HepG2 (cell line): ENCODE results near the gene WNK2. TPM values are rescaled to one million over a fixed set of nuclear protein-coding genes. Genes with fewer than 3 reads are reported as not detected.

Source experiments
- ATAC-seq: fragments of 200-7000 bp; cut with Tn5 transposase; 3 replicates; pipeline ENCODE4 v1.9.1; 2020; ENCODE audit warnings: mild to moderate bottlenecking, moderate library complexity
- BruUV-seq: library from RNA; stranded (reverse); fragments of 400-500 nt; replicated peaks from 2 replicates; lab custom pipeline; 2021; lab: Mats Ljungman, UMichigan
- CTCF ChIA-PET: fragments of 300-600 bp; formaldehyde crosslinking; extraction: SDS; loops from one replicate; lab custom pipeline; 2021; ENCODE audit warnings: low total read pairs, inconsistent platforms, low intra/inter-chr PET ratio; lab: Yijun Ruan, JAX
- POLR2A ChIA-PET: fragments of 350-600 bp; sonication (Branson Sonifier 250); formaldehyde crosslinking; loops from one replicate; lab custom pipeline; 2020; ENCODE audit warnings: antibody characterized with exemption, inconsistent platforms; lab: Yijun Ruan, JAX
- DNase-seq: peaks from one replicate; pipeline ENCODE4 v3.0.0-alpha.2; 2015; ENCODE audit warnings: low spot score
- FAIRE-seq: peaks from 3 replicates; lab custom pipeline; 2011; peaks lifted over from hg19 to GRCh38; lab: Jason Lieb, UNC
- H2AFZ ChIP-seq: one replicate; pipeline ENCODE4 v1.6.1; 2011; ENCODE audit warnings: low read length, inconsistent platforms
- H3K27ac ChIP-seq: fragments of 300-600 bp; 3 replicates; pipeline ENCODE4 v1.8.0; 2011; ENCODE audit warnings: mixed run types, mild to moderate bottlenecking, mixed read lengths, low read length, inconsistent platforms; ENCODE audit not compliant: insufficient read depth; ENCODE audit errors: extremely low read length
- H3K27me3 ChIP-seq, 2 experiments: fragments of 200-600 bp in 1 of 2; 2 replicates in 1 of 2; 3 replicates in 1 of 2; pipeline versions ENCODE4 v1.6.0 to v1.8.0; 2011; ENCODE audit warnings: low read length in 2 of 2, mild to moderate bottlenecking in 2 of 2, moderate library complexity in 2 of 2, inconsistent platforms in 1 of 2; ENCODE audit not compliant: insufficient read depth in 2 of 2, control insufficient read depth in 1 of 2
- H3K36me3 ChIP-seq, 2 experiments: fragments of 200-600 bp in 1 of 2; replicated peaks in 1 of 2; 2 replicates in 1 of 2; 3 replicates in 1 of 2; pipeline versions ENCODE4 v1.5.1 to v1.8.0; 2011; ENCODE audit warnings: low read length in 2 of 2, inconsistent platforms in 1 of 2; ENCODE audit not compliant: insufficient read depth in 2 of 2, control insufficient read depth in 1 of 2
- H3K4me1 ChIP-seq: 2 replicates; pipeline ENCODE4 v1.5.1; 2012; ENCODE audit warnings: low read length, inconsistent platforms; ENCODE audit not compliant: insufficient read depth
- H3K4me2 ChIP-seq: 2 replicates; pipeline ENCODE4 v1.6.0; 2011; ENCODE audit warnings: low read depth, low read length, inconsistent platforms
- H3K4me3 ChIP-seq, 3 experiments: fragments of 200-600 bp in 1 of 3; sonication (generic), shearing (Covaris generic) in 1 of 3; replicated peaks in 1 of 3; 2 replicates each; pipeline ENCODE4 v1.5.1; 2011 to 2016; ENCODE audit warnings: low read length in 3 of 3, inconsistent platforms in 2 of 3, low read depth in 2 of 3, mild to moderate bottlenecking in 2 of 3, control low read depth in 1 of 3, mixed read lengths in 1 of 3; ENCODE audit not compliant: insufficient read depth in 1 of 3
- H3K79me2 ChIP-seq: one replicate; pipeline ENCODE4 v1.6.1; 2011; ENCODE audit warnings: low read length, inconsistent platforms; ENCODE audit not compliant: insufficient read depth
- H3K9ac ChIP-seq: 2 replicates; pipeline ENCODE4 v1.6.0; 2011; ENCODE audit warnings: mild to moderate bottlenecking, low read depth, low read length, inconsistent platforms; ENCODE audit not compliant: insufficient read depth
- H3K9me3 ChIP-seq: 2 replicates; pipeline ENCODE4 v1.5.1; 2012; ENCODE audit warnings: mild to moderate bottlenecking, low read length
- H4K20me1 ChIP-seq: 2 replicates; pipeline ENCODE4 v1.6.0; 2011; ENCODE audit warnings: inconsistent platforms, mild to moderate bottlenecking, low read length, moderate library complexity; ENCODE audit not compliant: insufficient read depth
- ATAD3A ChIP-seq: sonication (generic); formaldehyde crosslinking; IDR thresholded peaks from 2 replicates; pipeline ENCODE4 v1.4.0; 2020; ENCODE audit warnings: missing genetic modification reagents
- E2F2 ChIP-seq: sonication (generic); formaldehyde crosslinking; IDR thresholded peaks from 2 replicates; pipeline ENCODE4 v1.4.0; 2020; ENCODE audit warnings: missing genetic modification reagents, borderline replicate concordance
- FIP1L1 ChIP-seq: fragments of 200-400 bp; formaldehyde crosslinking; IDR thresholded peaks from 2 replicates; pipeline ENCODE4 v1.6.1; 2018; ENCODE audit warnings: low read depth, mild to moderate bottlenecking, low read length, moderate library complexity, borderline replicate concordance; ENCODE audit not compliant: insufficient read depth
- GATA4 ChIP-seq: sonication (generic); IDR thresholded peaks from 2 replicates; pipeline ENCODE4 v1.6.1; 2016; ENCODE audit warnings: antibody characterized with exemption, low read depth, borderline replicate concordance
- MATR3 ChIP-seq: sonication (generic); formaldehyde crosslinking; IDR thresholded peaks from 2 replicates; pipeline ENCODE4 v1.4.0; 2020; ENCODE audit warnings: missing genetic modification reagents
- MYC ChIP-seq: sonication (generic); formaldehyde crosslinking; IDR thresholded peaks from 2 replicates; pipeline ENCODE4 v1.9.0; 2021; ENCODE audit warnings: missing genetic modification reagents, borderline replicate concordance
- PHB2 ChIP-seq: fragments of 450-650 bp; IDR thresholded peaks from 2 replicates; pipeline ENCODE4 v1.6.1; 2018; ENCODE audit not compliant: partially characterized antibody
- PLRG1 ChIP-seq: fragments of 450-650 bp; conservative IDR thresholded peaks from 2 replicates; pipeline ENCODE4 v1.6.1; 2016
- RBFOX2 ChIP-seq: fragments of 200-400 bp; formaldehyde crosslinking; IDR thresholded peaks from 2 replicates; pipeline ENCODE4 v1.6.1; 2017; ENCODE audit warnings: low read depth, mild to moderate bottlenecking, low read length
- RFX3 ChIP-seq: IDR thresholded peaks from 2 replicates; pipeline ENCODE4 v1.6.1; 2016; ENCODE audit warnings: missing biosample characterization, missing genetic modification reagents
- SOX6 ChIP-seq, 2 experiments: fragments of 450-650 bp in 1 of 2; sonication (generic) in 1 of 2; formaldehyde crosslinking in 1 of 2; IDR thresholded peaks; 2 replicates each; pipeline versions ENCODE4 v1.4.0 to v1.6.1; 2017 to 2020; ENCODE audit warnings: antibody characterized with exemption in 1 of 2, mild to moderate bottlenecking in 1 of 2, missing genetic modification reagents in 1 of 2
- TEF ChIP-seq: sonication (generic); formaldehyde crosslinking; IDR thresholded peaks from 2 replicates; pipeline ENCODE4 v1.5.0; 2020; ENCODE audit warnings: missing genetic modification reagents
- ZNF24 ChIP-seq: fragments of 450-650 bp; IDR thresholded peaks from 2 replicates; pipeline ENCODE4 v1.6.1; 2017; ENCODE audit warnings: antibody characterized with exemption, mild to moderate bottlenecking
- ZNF660 ChIP-seq: sonication (generic); formaldehyde crosslinking; IDR thresholded peaks from 2 replicates; pipeline ENCODE4 v1.5.1; 2020; ENCODE audit warnings: mild to moderate bottlenecking, low read depth, missing genetic modification reagents, borderline replicate concordance
- ZNF891 ChIP-seq: sonication (generic); formaldehyde crosslinking; IDR thresholded peaks from 2 replicates; pipeline ENCODE4 v1.5.0; 2020; ENCODE audit warnings: mild to moderate bottlenecking, missing genetic modification reagents
- WGBS: methylation state at CpG from one replicate; pipeline ENCODE4 v1.1.6; 2017; ENCODE audit warnings: low lambda C conversion rate; 5-methylcytosine and 5-hydroxymethylcytosine counted together
- in situ Hi-C: cut with HindIII; loops from 2 replicates; pipeline ENCODE4 v1.10.0; 2017; ENCODE audit warnings: low pct_unique_long_range_greater_than_20kb; ENCODE audit not compliant: extremely low pct_ligation_motif_present
- intact Hi-C: fragments of 100-400 bp; cut with micrococcal nuclease; formaldehyde crosslinking; loops from one replicate; pipeline ENCODE4 v1.10.0; 2022; ENCODE audit not compliant: unreplicated experiment
- polyA plus RNA-seq, 8 experiments: library from polyadenylated mRNA; depleted of rRNA in 3 of 8; stranded (reverse) in 7 of 8; unstranded in 1 of 8; fragments of >200 nt; fragmentation: Illumina TruSeq in 4 of 8; extraction: Trizol in 4 of 8; gene quantifications; 2 replicates each; pipeline versions ENCODE4 v1.2.1 to v1.2.3, GENCODE V29; 2011 to 2016; ENCODE audit warnings: low read depth in 4 of 8, missing spikeins in 1 of 8, mixed read lengths in 1 of 8; ENCODE audit not compliant: insufficient read depth in 1 of 8
- total RNA-seq, 5 experiments: library from RNA; depleted of rRNA; stranded (reverse); fragments of >200 nt; fragmentation: Illumina TruSeq; extraction: Trizol; gene quantifications; 2 replicates each; pipeline ENCODE4 v1.2.3, GENCODE V29; 2016; ENCODE audit warnings: low read depth in 1 of 5
- TF ChIP-seq, protein P1 (sequence below): sonication (generic); formaldehyde crosslinking; IDR thresholded peaks from 2 replicates; pipeline ENCODE4 v1.4.0; 2020; ENCODE audit warnings: mild to moderate bottlenecking, missing genetic modification reagents

Gene WNK2
- total and polyA plus RNA-seq, 2 of the 13 experiments (the other 11 are each of a cell fraction or from before 2014, with no cell fraction given) = 10.5 to 12.0 TPM

- ATAC-seq (no peak), FAIRE-seq (no peak), DNase-seq (no peak)
- BruUV-seq = no TSS peak
- no peak overlapping the region for H3K4me3 ChIP-seq
- H3K79me2 ChIP-seq = no peaks in the 10 kb centered on the region
- peaks cover 0 to 2% of the 10 kb centered on the region in 2 experiments; a peak in 3 of 5 replicates for H3K36me3 ChIP-seq
- no peak overlapping the region for H3K9ac ChIP-seq
- H3K27me3 ChIP-seq = peaks cover 0 to 1% of the 10 kb centered on the region in 2 experiments; a peak in 1 of 5 replicates
- CTCF ChIA-PET = no interaction called here
- H2AFZ ChIP-seq = no peak overlapping the region
- POLR2A ChIA-PET = no interaction called here
- H4K20me1 ChIP-seq = no peaks in the 10 kb centered on the region
- peaks cover 32% of the 10 kb centered on the region for H3K4me1 ChIP-seq
- TF ChIP-seq, protein P1, sequence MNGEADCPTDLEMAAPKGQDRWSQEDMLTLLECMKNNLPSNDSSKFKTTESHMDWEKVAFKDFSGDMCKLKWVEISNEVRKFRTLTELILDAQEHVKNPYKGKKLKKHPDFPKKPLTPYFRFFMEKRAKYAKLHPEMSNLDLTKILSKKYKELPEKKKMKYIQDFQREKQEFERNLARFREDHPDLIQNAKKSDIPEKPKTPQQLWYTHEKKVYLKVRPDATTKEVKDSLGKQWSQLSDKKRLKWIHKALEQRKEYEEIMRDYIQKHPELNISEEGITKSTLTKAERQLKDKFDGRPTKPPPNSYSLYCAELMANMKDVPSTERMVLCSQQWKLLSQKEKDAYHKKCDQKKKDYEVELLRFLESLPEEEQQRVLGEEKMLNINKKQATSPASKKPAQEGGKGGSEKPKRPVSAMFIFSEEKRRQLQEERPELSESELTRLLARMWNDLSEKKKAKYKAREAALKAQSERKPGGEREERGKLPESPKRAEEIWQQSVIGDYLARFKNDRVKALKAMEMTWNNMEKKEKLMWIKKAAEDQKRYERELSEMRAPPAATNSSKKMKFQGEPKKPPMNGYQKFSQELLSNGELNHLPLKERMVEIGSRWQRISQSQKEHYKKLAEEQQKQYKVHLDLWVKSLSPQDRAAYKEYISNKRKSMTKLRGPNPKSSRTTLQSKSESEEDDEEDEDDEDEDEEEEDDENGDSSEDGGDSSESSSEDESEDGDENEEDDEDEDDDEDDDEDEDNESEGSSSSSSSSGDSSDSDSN (CRISPR knock-in tag) = no peak
- TF ChIP-seq E2F2 (CRISPR knock-in tag) = no peak
- no peak for TF ChIP-seq TEF (CRISPR knock-in tag)
- no peak for TF ChIP-seq PHB2
- no peak for TF ChIP-seq ZNF891
- TF ChIP-seq RBFOX2 = no peak
- no peak for TF ChIP-seq FIP1L1
- TF ChIP-seq RFX3 (CRISPR knock-in tag) = no peak
- TF ChIP-seq ZNF24 = no peak
- TF ChIP-seq SOX6 (IDR thresholded peaks at IDR 0.05) = no peak
- no peak for TF ChIP-seq SOX6 (CRISPR knock-in tag; IDR thresholded peaks at IDR 0.05)
- TF ChIP-seq ZNF660 = no peak
- TF ChIP-seq ATAD3A = no peak
- TF ChIP-seq MATR3 (CRISPR knock-in tag) = no peak
- TF ChIP-seq GATA4 = no peak
- TF ChIP-seq PLRG1 = no peak
- no peak for TF ChIP-seq MYC (CRISPR knock-in tag)
- TF ChIP-seq, all 625 proteins: peak for 0
- in situ Hi-C loops (no loop called here), intact Hi-C loops (no loop called here)
- Histone ChIP-seq H3K27ac (no peak overlapping the region), H3K4me2 (no peak overlapping the region), H3K9me3 (no peaks in the 10 kb centered on the region)
- 89% methylated on average over 7 of the region's 11 CpGs for WGBS
Measured at GRCh38 chr9:93320591-93321219, 136.8 kb downstream of the WNK2 start.
